Measurements from ENCODE around the gene NDUFV3. TPM values are rescaled to one million over a fixed set of nuclear protein-coding genes. Genes with fewer than 3 reads are reported as not detected.
"Not testable (repeated sequence)": the region's sequence is repeated elsewhere in the genome, so short reads cannot be mapped to it uniquely, and the experiment has no call there.

Gene NDUFV3
- total and polyA plus RNA-seq, 4 donors, result 17.7 to 45.1 (median 28.2) TPM

DNA sequence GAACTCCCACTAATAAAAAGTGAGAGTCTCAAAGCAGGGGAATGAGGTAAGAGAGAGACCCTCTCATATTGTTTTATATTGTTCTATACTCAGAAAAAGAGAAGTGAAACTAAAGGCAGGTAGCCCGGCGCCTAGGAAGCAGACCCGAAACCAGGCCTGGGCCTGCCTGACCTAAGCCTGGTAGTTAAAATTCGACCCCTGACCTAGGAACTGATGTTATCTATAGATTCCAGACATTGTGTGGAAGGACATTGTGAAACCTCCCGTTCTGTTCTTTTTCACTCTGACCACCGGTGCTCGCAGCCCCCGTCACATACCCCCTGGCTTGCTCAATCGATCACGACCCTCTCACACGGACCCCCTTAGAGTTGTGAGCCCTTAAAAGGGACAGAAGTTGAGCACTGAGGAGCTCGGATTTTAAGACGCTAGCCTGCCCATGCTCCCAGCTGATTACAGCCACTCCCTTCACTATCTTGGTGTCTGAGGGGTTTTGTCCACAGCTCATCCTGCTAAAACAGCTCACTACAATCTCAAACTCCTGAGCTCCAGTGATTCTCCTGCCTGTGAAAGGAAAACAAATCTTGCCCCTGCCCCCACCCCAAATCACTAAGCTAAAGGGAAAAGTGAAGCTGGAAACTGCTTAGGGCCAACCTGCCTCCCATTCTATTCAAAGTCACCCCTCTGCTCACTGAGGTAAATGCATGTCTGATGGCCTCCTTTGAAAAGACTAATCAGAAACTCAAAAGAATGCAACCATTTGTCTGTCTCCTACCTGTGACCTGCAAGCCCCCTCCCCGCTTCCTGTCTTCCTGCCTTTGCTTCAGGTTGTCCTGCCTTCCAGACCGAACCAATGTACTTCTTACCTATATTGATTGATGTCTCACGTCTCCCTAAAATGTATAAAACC lies 44.2 kb downstream of the NDUFV3 start:
- H3K4me1 ChIP-seq (ENCODE audit: control insufficient read depth in 5 of 5, insufficient read depth in 5 of 5, low read length in 5 of 5), result peaks cover 0 to 60% (median 14%) of the 10 kb centered on the region in 5 donors
- not testable (repeated sequence) for H3K27me3 ChIP-seq (ENCODE audit: control insufficient read depth in 3 of 3, insufficient read depth in 3 of 3, low read length in 2 of 3); DNase-seq; H3K9ac ChIP-seq (ENCODE audit: insufficient read depth in 1 of 2, low read length in 2 of 2); H3K27ac ChIP-seq (ENCODE audit: low read depth in 1 of 2, low read length in 1 of 2); H3K9me3 ChIP-seq (ENCODE audit: control insufficient read depth in 4 of 4, insufficient read depth in 3 of 4, low read length in 3 of 4); ATAC-seq (ENCODE audit: insufficient read depth, low FRiP score); H3K36me3 ChIP-seq (ENCODE audit: control insufficient read depth in 4 of 4, insufficient read depth in 4 of 4, low read length in 4 of 4); H3K4me3 ChIP-seq
- WGBS, 2 donors, result 45 to 67% methylated on average over 15 to 16 of the region's 16 CpGs

DNA sequence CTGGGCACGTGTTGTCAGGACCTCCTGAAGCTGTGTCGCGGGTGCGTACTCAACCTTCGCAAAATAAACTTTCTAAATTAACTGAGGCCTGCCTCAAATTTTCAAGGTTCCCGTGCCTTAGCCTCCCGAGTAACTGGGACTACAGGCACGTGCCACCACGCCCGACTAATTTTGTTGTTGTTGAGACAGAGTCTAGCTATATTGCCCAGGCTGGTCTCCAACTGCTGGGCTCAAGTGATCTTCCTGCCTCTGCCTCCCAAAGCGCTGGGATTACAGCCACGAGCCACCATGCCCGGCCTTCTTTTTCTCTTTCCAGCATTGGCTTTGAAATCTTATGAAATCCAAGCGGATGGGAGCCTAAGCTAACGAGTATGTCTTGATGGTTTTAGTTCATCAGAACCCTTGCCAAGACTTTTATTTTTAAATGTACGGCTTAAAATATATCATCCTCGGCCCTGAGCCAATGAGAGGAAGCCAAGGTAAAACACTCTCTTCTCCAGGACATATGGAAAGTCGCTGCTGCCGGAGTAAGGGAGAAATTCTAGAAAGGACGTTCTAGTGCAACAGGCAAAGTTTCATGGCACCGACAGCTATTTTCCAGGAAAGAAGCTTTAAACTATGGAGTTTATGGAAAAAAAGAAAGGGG lies 45.0 kb downstream of the NDUFV3 start:
- TF ChIP-seq, protein P1, sequence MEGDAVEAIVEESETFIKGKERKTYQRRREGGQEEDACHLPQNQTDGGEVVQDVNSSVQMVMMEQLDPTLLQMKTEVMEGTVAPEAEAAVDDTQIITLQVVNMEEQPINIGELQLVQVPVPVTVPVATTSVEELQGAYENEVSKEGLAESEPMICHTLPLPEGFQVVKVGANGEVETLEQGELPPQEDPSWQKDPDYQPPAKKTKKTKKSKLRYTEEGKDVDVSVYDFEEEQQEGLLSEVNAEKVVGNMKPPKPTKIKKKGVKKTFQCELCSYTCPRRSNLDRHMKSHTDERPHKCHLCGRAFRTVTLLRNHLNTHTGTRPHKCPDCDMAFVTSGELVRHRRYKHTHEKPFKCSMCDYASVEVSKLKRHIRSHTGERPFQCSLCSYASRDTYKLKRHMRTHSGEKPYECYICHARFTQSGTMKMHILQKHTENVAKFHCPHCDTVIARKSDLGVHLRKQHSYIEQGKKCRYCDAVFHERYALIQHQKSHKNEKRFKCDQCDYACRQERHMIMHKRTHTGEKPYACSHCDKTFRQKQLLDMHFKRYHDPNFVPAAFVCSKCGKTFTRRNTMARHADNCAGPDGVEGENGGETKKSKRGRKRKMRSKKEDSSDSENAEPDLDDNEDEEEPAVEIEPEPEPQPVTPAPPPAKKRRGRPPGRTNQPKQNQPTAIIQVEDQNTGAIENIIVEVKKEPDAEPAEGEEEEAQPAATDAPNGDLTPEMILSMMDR (IDR thresholded peaks at IDR 0.05; ENCODE audit: control extremely low read depth, extremely low read depth), result no peak
- WGBS, 2 donors, result 87 to 92% methylated on average over 21 of the region's 21 CpGs
- Histone ChIP-seq H3K27me3 (ENCODE audit: control insufficient read depth in 3 of 3, insufficient read depth in 3 of 3, low read length in 2 of 3) (no peaks in the 10 kb centered on the region), H3K9me3 (ENCODE audit: control insufficient read depth in 4 of 4, insufficient read depth in 3 of 4, low read length in 3 of 4) (no peaks in the 10 kb centered on the region), H3K27ac (ENCODE audit: low read depth in 1 of 2, low read length in 1 of 2) (no peak overlapping the region), H3K4me3 (no peak overlapping the region), H3K36me3 (ENCODE audit: control insufficient read depth in 4 of 4, insufficient read depth in 4 of 4, low read length in 4 of 4) (no peaks in the 10 kb centered on the region), H3K9ac (ENCODE audit: insufficient read depth in 1 of 2, low read length in 2 of 2) (no peak overlapping the region), H3K4me1 (ENCODE audit: control insufficient read depth in 5 of 5, insufficient read depth in 5 of 5, low read length in 5 of 5) (peaks cover 0 to 57% (median 14%) of the 10 kb centered on the region in 5 donors)
- DNase-seq (peak in 2 of 3 donors; percentile 61 to 80), ATAC-seq (ENCODE audit: insufficient read depth, low FRiP score) (no peak)

DNA sequence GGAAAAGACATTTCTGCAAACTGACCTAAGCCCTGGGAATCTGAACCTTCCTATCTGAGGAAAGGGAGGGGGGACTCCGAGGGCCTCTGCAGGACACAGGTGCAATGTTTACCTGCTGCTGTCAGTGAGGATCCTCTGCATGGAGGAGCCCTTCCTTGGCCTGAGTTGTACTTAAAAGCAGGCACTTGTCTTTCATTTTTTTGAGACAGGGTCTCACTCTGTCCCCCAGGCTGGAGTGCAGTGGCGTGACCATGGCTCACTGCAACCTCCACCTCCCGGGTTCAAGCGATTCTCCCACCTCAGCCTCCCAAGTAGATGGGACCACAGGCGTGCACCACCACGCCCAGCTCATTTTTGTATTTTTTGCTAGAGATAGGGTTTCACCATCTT lies 45.5 kb downstream of the NDUFV3 start:
- 93% methylated on average over 6 of the region's 6 CpGs for WGBS, 2 donors
- H3K27ac ChIP-seq (ENCODE audit: low read depth in 1 of 2, low read length in 1 of 2); H3K9ac ChIP-seq (ENCODE audit: insufficient read depth in 1 of 2, low read length in 2 of 2); H3K9me3 ChIP-seq (ENCODE audit: control insufficient read depth in 4 of 4, insufficient read depth in 3 of 4, low read length in 3 of 4); DNase-seq; H3K4me3 ChIP-seq; ATAC-seq (ENCODE audit: insufficient read depth, low FRiP score); H3K36me3 ChIP-seq (ENCODE audit: control insufficient read depth in 4 of 4, insufficient read depth in 4 of 4, low read length in 4 of 4); H3K27me3 ChIP-seq (ENCODE audit: control insufficient read depth in 3 of 3, insufficient read depth in 3 of 3, low read length in 2 of 3): not testable (repeated sequence)
- H3K4me1 ChIP-seq (ENCODE audit: control insufficient read depth in 5 of 5, insufficient read depth in 5 of 5, low read length in 5 of 5), result peaks cover 0 to 52% (median 10%) of the 10 kb centered on the region in 5 donors

DNA sequence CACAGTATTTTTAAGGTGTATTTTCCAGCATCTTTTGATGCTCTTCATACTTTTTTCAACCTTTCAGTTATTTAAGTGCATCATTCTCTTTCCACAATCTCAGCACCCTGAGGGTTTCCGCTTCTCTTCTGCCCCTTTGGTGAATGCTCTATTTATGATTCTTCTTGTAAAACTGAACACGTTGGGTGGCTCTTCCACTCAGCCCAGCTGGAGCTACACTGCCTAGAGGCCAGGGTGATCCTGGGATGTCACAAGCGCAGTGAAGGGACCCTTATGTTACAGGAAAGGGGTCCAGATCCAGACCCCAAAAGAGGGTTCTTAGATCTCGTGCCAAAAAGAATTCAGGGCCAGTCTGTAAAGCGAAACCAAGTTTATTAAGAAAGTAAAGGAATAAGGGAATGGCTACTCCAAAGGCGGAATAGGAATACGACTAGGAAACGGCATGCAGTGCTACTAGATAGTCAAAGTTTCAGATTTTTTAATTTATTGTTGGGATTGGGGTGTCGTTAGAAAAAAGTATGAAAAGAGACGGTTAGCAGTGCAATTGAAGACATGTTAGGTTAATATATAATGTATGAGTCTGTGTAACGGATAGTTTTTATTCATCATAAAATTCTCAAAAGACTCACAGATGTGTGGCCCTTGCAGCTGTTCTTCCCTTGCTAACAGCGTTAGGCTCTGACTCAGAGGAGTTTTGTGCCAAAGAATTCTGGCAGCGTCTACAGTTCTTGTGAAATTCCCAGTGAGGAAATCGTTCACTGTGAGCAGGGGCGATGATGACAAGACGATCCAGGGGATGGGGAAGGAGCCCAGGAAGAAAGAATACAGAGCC lies 46.7 kb downstream of the NDUFV3 start:
- TF ChIP-seq, protein P1 (IDR thresholded peaks at IDR 0.05; ENCODE audit: control extremely low read depth, extremely low read depth), result no peak
- H3K27ac ChIP-seq (ENCODE audit: low read depth in 1 of 2, low read length in 1 of 2), result peak overlapping the region in 1 of 2 donors; percentile 67
- ATAC-seq (ENCODE audit: insufficient read depth, low FRiP score) (peak; percentile 62), DNase-seq (peak; percentile 95 to 100 (median 99))
- no peaks in the 10 kb centered on the region for H3K9me3 ChIP-seq (ENCODE audit: control insufficient read depth in 4 of 4, insufficient read depth in 3 of 4, low read length in 3 of 4)
- H3K27me3 ChIP-seq (ENCODE audit: control insufficient read depth in 3 of 3, insufficient read depth in 3 of 3, low read length in 2 of 3), result no peaks in the 10 kb centered on the region
- 52 to 54% methylated on average over 16 of the region's 16 CpGs for WGBS, 2 donors
- peaks cover 0 to 41% (median 10%) of the 10 kb centered on the region in 5 donors for H3K4me1 ChIP-seq (ENCODE audit: control insufficient read depth in 5 of 5, insufficient read depth in 5 of 5, low read length in 5 of 5)
- no peaks in the 10 kb centered on the region for H3K36me3 ChIP-seq (ENCODE audit: control insufficient read depth in 4 of 4, insufficient read depth in 4 of 4, low read length in 4 of 4)
- H3K4me3 ChIP-seq, result no peak overlapping the region
- peak overlapping the region in 1 of 2 donors; percentile 90 for H3K9ac ChIP-seq (ENCODE audit: insufficient read depth in 1 of 2, low read length in 2 of 2)
